ENCODE results near the gene MTMR2.
A peak's percentile ranks its signal among the peaks of the same experiment; 100 is the strongest.

MTMR2 gene

DNA sequence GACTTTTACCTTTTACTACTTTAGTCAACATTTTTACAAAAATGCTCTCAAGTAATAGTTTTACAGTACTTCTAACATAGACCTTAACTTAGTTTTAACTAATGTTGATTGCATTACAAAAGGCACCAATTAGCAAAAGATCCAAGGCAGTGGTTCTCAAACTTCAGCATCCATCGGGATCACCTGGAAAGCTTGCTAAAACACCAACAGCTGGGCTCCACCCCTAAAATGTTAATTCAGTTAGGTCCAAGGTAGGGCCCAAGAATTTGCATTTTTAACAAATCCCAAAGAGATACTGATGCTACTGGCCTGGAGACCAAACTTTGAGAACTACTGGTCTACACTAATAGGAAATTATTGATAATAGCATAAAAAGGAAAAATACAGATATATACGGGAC, 5.9 kb downstream of the MTMR2 start:
- DNase-seq (ENCODE audit: low spot score) (no peak), FAIRE-seq (no peak)

DNA sequence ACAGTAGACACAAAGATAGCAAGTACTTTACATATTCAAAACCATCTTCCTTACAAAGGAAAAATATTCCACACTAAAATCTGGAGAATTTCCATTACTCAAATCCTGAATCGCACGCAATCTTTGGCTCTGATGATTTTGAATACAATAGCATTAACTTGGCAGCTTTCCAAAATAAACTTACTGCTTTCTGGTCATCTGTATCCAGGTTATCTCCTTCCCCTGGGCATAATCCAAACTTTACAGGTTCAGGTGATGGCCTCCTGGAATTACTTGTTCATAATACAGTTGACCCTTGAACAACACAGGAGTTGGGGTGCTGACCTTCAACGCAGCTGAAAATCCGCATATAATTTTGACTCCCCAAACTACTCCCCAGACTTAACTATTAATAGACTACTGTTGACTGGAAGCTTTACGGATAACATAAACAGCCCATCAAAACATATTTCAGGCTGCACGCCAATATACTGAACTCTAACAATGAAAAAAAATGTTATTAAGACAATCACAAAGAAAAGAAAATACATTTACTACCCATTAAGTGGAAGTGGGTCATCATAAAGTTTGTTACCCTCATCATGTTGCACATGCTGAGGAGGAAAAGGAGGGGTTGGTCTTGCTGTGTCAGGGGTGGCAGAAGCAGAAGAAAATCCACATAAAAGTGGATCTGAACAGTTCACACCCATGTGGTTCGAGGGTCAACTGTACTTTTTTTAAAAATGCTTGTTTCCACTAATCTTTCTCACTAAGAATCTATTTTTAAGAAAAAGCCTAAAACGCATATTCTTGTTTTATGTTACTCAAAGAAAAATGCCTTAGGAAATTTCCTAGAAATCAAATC, 6.5 kb downstream of the MTMR2 start:
- FAIRE-seq (no peak), DNase-seq (ENCODE audit: low spot score) (no peak)

DNA sequence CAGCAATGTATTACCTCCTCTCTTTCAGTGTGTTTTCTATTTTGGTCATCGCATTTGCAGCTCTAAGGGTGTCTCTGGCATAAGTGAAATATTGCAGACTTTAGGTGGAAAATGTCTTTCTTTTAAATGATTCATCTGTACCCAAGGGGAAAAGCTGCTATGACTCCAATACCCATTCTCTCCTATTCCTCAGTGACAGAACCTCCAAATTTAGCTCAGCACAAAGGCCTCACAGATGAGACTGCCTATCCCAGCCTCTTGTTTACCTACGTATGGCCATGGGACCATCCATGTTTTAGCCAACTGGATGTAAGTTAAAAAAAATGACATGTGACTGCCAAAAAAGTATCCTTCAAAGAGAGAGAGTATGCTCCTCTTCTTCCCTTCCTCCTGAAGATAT, 7.9 kb downstream of the MTMR2 start:
- FAIRE-seq (no peak), DNase-seq (ENCODE audit: low spot score) (no peak)

DNA sequence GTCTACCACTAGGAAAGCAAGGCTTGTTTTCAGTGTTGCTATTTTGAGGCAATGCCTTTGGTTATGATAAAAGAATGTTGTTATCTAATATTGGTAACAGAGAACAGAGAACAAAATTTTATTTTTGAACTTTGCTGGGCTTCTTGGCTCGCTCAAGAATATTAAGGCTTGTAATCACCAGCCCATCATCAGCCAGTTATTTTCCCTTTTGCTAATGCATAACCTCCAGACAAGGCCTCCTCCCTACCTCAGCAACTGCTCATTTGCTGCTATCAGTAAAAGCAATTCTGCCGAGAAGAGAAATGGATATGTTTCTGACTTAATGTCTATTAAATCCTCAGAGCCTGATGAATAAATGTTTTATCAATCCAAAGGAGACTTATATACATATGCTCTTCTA, 8.9 kb downstream of the MTMR2 start:
- DNase-seq (ENCODE audit: low spot score) (no peak), FAIRE-seq (no peak)

DNA sequence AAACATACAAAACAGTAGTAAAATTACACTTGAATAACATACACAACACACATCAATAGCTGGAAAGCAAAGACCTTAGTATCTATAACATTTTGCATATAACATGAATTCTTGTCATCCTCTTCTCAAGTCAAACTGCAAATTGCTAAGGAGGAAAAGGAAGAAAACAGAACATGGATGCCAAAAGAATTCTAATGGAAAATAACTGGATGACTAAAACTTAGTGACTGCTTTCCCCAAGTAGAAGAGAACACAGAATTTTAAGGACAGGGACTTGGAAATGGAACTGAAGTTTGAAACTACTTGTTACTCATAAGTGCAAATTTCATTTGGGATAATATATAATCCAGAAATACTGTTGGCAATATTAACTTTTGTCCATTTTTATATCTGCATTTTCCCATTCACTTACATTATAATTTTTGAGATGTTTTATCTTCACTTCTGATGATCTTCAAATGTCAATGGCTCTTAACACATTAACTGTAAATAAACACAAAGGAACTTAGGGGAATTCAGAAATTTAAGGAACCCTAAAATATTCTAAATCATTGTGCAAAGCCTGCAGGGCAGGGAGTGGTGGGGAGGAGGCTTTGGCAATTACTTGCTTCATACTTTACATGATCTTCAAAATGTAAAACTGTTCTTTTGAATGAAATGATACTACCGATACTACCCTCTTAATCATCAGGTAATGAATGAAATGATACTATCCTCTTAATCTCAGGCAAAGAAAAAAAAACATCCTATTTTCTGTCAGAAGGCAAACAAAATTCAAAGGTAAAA, 9.9 kb downstream of the MTMR2 start:
- no peak for FAIRE-seq

DNA sequence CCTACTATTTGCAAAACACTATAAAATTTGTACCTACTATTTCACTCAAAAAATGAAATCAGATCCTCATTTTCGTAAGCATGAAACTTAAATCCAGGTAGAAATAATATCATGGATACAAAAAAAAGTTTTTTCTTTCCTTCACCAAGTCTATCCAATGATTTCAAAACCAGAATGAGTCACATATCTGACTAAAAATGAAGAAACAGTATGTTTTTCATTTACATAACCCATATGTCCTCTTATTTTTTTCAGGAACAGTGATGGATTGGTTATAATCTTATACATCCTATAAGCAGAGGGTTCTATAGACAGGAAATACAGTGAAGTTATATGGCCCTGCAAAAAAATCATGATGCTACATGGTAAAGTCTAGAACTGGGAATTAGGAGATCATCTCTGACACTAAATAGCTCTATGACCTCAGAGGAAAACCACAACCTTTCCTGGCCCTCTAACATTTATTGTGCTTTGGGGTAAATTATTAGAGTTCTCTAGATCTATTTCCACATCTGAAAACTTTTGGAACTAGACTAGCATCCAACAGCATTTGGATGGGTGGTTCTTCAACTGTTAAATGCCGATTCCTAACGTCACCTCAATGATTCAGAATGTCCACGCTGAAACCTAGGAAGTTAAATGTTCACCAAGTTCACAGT, 10.9 kb downstream of the MTMR2 start:
- DNase-seq (ENCODE audit: low spot score) (peak; percentile 36), FAIRE-seq (peak; percentile 84)

More for the DNA sequence above, 9.9 kb downstream of the MTMR2 start:
- DNase-seq (ENCODE audit: low spot score), result no peak

DNA sequence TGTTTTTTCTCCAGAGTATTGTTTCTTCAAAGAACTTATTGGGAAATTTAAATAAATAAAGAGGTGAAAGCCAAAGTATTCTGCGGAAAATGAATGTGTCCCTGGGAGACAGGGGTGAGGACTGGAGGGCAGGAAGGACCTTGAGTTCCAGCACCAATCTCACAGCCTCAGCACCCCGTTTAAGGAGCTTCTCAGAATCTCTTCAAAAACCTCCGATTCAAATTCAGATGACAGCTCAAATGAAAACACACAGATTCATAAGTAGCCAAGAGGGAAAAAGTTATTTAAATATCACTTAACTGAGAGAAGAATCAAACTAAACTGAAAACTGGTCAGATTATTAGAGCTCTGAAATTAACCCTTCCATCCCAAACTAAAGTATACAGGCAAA, 12.5 kb downstream of the MTMR2 start:
- no peak for FAIRE-seq
- DNase-seq (ENCODE audit: low spot score), result no peak

DNA sequence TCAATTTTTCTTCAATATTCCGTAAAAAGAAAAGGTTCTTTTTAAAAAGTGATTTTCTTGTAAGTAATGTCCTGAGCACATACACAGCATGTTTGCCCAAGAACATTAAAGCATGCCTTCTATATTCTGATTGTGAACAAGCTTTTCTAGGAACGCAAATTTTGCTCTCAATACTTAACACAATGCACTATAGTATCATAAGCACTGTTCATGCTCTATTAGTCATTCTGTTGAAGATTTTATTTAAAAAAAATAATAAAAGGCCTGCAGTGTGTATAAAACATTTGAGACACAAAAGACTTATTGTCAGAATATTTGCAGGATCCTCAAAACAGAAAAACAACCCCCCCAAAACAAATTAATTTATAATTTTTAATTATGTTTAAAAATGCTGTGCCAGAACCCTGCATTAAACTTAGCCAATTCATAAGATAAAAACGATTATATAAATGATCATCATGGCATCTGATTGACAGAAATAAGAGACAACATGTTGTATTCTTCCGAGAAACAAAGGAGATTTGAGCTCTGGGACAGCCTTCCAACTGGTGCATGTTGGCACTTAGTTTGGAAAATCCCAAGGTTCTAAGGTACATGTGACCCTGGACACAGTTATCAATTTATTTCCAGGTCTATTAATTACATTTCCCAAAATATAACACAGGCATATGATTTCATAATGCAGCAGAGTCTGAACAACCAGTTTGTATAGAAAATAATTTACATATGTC, 13.1 kb downstream of the MTMR2 start:
- FAIRE-seq, result no peak
- DNase-seq (ENCODE audit: low spot score), result no peak

DNA sequence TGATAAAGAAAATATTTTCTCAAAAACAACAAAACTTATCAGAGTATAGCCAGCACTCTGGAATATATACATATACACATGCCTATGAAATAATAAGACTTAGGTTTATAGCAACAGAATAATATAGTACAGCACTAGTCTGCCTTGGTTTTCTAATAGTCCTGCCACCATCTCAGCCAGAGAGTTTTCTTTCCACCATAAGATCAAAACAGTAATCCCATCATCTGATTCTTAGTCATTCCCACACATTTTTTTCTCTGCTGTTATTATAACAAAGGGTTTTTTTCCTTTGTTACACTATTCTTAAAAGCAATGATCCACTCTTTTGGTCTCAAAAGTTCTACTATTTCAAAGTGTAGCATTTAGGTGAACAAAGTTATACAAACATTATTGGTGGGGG, 15.1 kb downstream of the MTMR2 start:
- FAIRE-seq (no peak), DNase-seq (ENCODE audit: low spot score) (no peak)

DNA sequence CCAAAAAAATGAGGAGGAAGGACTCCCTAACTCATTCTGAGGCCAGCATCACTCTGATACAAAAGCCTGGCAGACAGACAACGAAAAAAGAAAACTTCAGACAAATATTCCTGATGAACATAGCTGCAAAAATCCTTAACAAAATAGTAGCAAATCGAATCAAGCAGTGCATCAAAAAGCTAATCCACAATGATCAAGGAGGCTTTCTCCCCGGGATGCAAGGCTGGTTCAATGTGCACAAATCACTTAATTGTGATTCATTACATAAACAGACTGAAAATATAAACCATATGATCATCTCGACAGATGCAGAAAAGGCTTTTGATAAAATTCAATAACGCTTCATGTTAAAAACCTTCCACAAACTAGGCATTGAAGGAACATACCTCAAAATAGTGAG, 16.4 kb downstream of the MTMR2 start:
- DNase-seq (ENCODE audit: low spot score), result no peak
- no peak for FAIRE-seq

DNA sequence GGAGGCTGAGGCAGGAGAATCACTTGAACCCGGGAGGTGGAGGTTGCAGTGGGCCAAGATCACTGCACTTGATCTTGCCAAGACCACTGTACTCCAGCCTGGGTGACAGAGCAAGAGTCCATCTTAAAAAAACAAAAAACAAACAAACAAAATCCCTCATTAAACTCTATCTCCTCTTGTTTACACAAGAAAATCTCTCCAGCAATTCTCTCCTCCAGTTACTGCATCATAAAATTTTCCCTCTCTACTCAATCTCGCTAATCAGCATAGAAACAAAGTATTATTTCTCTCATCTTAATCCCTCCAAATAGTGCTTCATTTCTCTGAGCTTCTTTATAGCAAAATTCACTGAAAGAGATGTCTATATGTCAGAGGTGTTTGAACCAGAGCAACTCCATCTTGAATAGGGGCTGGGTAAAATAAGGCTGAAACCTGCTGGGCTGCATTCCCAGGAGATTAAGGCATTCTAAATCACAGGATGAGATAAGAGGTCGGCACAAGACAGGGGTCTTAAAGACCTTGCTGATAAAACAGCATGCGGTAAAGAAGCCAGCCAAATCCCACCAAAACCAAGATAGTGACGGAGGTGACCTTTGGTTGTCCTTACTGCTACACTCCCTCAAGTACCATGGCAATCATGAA, 19.8 kb downstream of the MTMR2 start:
- no peak for FAIRE-seq
- DNase-seq (ENCODE audit: low spot score), result no peak

DNA sequence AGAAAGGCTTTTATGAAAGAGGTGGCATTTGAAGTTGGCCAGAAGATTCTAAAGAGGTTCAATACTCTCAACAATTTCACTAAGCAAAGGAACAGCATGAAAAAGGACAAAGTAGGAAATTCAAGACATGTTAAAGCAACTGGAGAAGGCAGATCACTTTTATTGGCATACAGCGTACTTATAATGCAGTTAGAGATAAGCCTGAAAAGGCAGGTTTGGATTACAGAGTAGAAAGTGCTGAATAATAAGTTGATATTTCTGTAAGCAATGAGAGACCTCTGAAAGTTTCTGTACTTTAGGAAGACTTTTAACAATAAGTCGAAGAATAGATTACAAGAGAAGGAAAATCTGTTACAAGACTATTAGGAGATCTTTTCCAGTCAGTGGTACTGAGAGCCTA, 25.1 kb downstream of the MTMR2 start:
- FAIRE-seq, result no peak
- no peak for DNase-seq (ENCODE audit: low spot score)

DNA sequence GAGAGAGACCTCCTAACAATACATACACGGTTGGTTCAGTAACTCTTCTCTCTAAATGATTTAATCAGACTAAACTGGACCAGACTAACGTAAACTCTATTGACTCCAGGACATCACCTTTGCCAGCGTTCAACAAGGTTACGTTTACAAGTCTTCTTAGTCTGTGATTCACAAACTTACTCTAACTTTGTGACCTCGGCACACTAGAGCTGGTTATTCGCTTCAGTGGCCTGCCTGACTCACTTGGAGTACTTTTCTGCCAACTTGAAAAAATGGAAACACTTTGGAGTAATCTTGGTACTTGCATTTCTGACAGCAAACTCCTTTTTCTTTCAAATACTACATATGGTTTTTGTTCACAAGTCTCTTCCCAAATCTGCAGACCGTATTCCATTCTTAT, 26.2 kb downstream of the MTMR2 start:
- DNase-seq (ENCODE audit: low spot score) (peak; percentile 71), FAIRE-seq (peak; percentile 96)

DNA sequence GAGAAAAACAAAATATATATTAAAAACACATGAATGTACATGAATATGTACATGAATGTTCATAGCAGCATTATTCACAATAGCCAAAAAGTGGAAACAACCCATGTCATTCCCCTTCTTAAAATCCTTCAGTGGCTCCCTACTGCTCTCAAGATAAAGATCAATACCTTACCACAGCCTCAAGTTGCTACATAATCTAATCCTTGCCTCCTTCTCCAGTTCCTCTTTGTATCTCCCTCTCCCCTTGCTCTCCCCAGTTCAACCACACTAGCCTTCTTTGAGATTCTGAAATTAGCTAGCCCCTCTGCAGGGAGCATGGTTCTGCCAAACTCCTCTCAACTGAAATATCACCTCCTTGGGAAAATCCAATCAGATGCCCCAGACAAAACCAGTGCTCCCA, 28.1 kb downstream of the MTMR2 start:
- FAIRE-seq, result no peak
- DNase-seq (ENCODE audit: low spot score), result no peak

DNA sequence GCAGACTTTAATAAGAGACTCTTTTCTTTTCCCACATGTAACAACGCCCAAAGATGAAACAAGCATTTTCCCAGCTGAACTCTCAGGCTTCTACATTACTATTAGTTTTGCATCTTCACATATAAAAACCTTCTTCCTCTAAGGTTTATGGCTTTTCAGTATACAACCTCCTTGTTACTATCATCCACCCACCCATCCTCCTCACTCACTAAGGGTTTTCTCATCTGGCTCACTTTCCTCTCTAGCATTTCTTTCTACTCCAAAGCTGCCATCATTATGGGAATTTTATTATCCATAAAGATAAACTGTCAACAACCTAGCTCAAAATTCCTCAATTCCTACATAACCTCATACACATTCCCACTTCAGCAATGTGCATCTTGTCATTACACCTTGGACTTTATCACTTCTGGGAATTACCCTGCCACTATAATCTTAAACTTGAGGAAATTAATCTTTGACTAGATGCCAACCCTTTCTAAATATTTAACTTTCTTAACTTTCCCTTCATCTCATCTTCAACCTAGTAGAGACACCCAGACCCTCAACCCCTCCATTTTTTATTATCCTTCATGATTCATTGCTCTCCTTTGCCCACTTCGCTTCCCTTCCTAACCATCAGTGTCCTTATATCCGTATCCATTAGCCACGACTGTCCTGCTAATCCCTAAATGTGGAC, 30.9 kb downstream of the MTMR2 start:
- FAIRE-seq (peak; percentile 92), DNase-seq (ENCODE audit: low spot score) (peak; percentile 37)

DNA sequence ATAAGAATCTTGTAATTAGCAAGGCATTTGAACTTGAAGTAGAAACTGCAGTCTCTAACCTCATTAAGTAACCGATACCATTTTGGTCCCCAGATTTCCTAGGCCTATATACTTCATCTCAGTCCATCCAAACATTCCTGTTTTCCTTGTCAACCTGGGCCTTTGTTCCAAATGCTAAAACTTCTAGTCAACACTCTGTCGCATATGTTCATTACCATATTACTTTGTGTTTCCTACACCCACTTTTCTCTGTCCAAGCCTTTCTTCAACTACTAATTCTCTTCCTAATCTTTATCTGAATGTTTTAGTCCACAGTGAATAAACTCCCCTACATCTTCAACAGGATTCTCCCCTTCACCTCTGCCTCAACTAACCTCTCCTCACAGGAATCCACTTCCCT, 31.4 kb downstream of the MTMR2 start:
- no peak for FAIRE-seq
- no peak for DNase-seq (ENCODE audit: low spot score)

DNA sequence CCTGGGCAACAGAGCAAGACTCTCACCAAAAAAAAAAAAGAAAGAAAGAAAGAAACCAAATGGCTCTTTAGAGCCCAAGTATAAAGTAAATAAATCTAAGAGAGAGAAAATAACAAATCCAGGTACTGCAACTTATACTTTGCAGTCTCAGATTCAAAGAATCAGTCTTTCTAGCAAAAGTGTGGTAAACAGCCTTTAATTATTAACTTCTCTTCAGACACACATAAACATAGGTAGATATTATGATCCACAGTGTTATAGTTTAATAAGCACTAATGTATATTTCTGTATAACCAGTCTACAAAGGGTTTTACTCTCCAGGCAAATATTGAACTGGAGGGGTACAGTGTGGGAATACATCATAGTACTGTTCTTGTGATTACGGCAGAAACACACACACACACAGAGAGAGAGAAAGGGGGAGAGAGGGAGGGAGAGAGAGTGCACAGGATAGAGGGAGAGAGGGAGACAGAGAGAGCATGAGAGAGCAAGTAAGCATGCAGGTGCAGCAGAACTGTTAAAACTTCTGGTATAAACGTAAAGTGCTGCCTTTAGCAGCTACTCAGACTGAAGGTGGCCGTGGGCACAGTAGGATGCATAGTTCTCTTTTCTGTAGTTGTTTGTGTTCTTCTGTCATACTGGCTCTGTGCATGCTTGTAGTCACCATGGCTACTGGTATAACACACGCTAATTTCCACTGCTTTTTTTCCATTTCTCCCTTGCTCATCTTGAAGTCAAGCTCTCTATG, 32.3 kb downstream of the MTMR2 start:
- no peak for DNase-seq (ENCODE audit: low spot score)
- FAIRE-seq, result no peak

DNA sequence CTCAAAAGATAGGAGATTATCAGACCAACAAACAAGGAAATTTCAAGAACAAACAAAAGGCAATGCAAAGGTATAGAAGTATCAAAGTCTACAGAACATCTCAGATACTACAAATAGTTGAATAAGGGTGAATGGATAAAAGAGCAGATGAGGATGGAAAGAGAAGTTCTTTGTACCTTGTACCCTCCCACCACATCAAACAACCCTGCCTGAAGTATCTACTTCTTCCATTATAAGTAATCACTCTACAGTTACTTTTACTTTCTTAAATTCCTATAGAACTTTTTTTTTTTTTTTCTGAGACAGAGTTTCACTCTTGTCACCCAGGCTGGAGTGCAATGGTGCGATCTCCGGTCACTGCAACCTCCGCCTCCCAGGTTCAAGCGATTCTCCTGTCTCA, 35.1 kb downstream of the MTMR2 start:
- FAIRE-seq (no peak), DNase-seq (ENCODE audit: low spot score) (no peak)

DNA sequence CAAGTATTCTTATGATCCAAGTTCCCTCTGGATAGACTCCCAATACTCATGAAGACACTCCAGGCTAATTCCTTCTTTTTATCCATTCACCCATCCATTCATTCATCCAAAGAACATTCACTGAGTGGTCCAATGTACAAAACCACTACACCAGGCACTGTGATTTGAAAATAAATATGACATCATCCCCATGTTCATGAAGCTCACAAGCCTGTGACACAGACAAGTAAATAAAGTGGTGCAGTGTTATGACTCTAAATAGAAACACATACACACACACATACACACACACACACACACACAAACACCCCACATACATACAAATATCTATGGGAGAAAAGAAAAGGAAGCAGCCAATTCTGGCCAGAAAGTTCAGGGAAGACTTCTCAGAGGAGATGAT, 35.5 kb downstream of the MTMR2 start:
- FAIRE-seq, result no peak
- DNase-seq (ENCODE audit: low spot score), result no peak

DNA sequence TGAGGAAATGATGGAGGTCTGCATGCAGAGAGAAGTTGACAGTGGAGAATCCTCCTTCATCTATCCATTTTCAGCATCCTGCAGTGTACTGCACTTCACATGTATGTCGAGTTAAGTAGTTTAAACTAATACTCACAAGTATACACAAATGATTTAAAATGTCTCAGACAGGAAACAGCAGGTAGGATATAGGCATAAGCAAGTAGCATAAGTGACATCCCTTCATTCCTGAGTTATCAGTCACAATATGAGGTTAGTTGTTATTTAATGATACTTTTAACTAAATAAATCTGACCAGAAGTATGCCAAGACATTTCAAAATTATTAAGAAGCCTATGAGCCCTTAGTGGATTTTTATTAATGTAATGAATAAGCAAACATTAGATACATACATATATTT, 37.4 kb downstream of the MTMR2 start:
- no peak for FAIRE-seq
- DNase-seq (ENCODE audit: low spot score), result no peak
